ENCODE data around the gene HNRNPA0.

Gene HNRNPA0

GRCh38 chr5:137714946-137715345, 39.2 kb downstream of the HNRNPA0 start:
- Histone ChIP-seq H3K27me3 (ENCODE audit: low read length) (no peaks in the 10 kb centered on the region), H3K9me3 (ENCODE audit: insufficient read depth, low read length) (no peaks in the 10 kb centered on the region), H4K20me1 (ENCODE audit: low read depth, low read length) (no peaks in the 10 kb centered on the region), H3K9ac (ENCODE audit: low read length) (no peak overlapping the region), H3F3A (ENCODE audit: insufficient read depth) (no peaks in the 10 kb centered on the region), H3K36me3 (ENCODE audit: low read length) (no peaks in the 10 kb centered on the region), H3K4me2 (ENCODE audit: low read depth, low read length, poor library complexity, severe bottlenecking) (no peak overlapping the region), H3K9me2 (replicated peaks; ENCODE audit: insufficient read depth, low read length) (no peaks in the 10 kb centered on the region), H3K4me3 (ENCODE audit: insufficient read depth, low read length, poor library complexity, severe bottlenecking) (no peak overlapping the region), H3K27ac (ENCODE audit: low read depth, low read length) (no peak overlapping the region), H3K79me2 (ENCODE audit: insufficient read depth, low read length) (no peaks in the 10 kb centered on the region), H2AFZ (ENCODE audit: low read depth, low read length, severe bottlenecking) (no peak overlapping the region)
- TF ChIP-seq EZH2phosphoT487 (conservative IDR thresholded peaks at IDR 0.05; ENCODE audit: low read length) (no peak), CTCF (IDR thresholded peaks at IDR 0.05; ENCODE audit: insufficient read depth, low read length, poor library complexity, severe bottlenecking) (no peak)

- Histone ChIP-seq H3K4me3 (ENCODE audit: insufficient read depth, low read length, poor library complexity, severe bottlenecking) (no peak overlapping the region), H3K27ac (ENCODE audit: low read depth, low read length) (no peak overlapping the region), H3F3A (ENCODE audit: insufficient read depth) (no peaks in the 10 kb centered on the region), H2AFZ (ENCODE audit: low read depth, low read length, severe bottlenecking) (no peak overlapping the region), H3K4me2 (ENCODE audit: low read depth, low read length, poor library complexity, severe bottlenecking) (no peak overlapping the region), H4K20me1 (ENCODE audit: low read depth, low read length) (no peaks in the 10 kb centered on the region), H3K9ac (ENCODE audit: low read length) (no peak overlapping the region), H3K9me2 (replicated peaks; ENCODE audit: insufficient read depth, low read length) (no peaks in the 10 kb centered on the region), H3K27me3 (ENCODE audit: low read length) (no peaks in the 10 kb centered on the region), H3K9me3 (ENCODE audit: insufficient read depth, low read length) (no peaks in the 10 kb centered on the region), H3K36me3 (ENCODE audit: low read length) (no peaks in the 10 kb centered on the region), H3K79me2 (ENCODE audit: insufficient read depth, low read length) (no peaks in the 10 kb centered on the region)
- no peak for TF ChIP-seq EZH2phosphoT487 (conservative IDR thresholded peaks at IDR 0.05; ENCODE audit: low read length)
- no peak for TF ChIP-seq CTCF (IDR thresholded peaks at IDR 0.05; ENCODE audit: insufficient read depth, low read length, poor library complexity, severe bottlenecking)
These were observed 39.7 kb downstream of the HNRNPA0 start for GRCh38 chr5:137714494-137714893.

GRCh38 chr5:137712139-137712667, 42.0 kb downstream of the HNRNPA0 start:
- H3K9me3 ChIP-seq (ENCODE audit: insufficient read depth, low read length): no peaks in the 10 kb centered on the region
- no peaks in the 10 kb centered on the region for H3F3A ChIP-seq (ENCODE audit: insufficient read depth)
- no peaks in the 10 kb centered on the region for H3K27me3 ChIP-seq (ENCODE audit: low read length)
- H3K9me2 ChIP-seq (replicated peaks; ENCODE audit: insufficient read depth, low read length): no peaks in the 10 kb centered on the region
- no peaks in the 10 kb centered on the region for H3K79me2 ChIP-seq (ENCODE audit: insufficient read depth, low read length)
- no peak overlapping the region for H3K27ac ChIP-seq (ENCODE audit: low read depth, low read length)
- TF ChIP-seq CTCF (IDR thresholded peaks at IDR 0.05; ENCODE audit: insufficient read depth, low read length, poor library complexity, severe bottlenecking) (no peak), EZH2phosphoT487 (conservative IDR thresholded peaks at IDR 0.05; ENCODE audit: low read length) (no peak)
- no peaks in the 10 kb centered on the region for H3K36me3 ChIP-seq (ENCODE audit: low read length)
- no peak overlapping the region for H3K9ac ChIP-seq (ENCODE audit: low read length)
- no peak overlapping the region for H3K4me3 ChIP-seq (ENCODE audit: insufficient read depth, low read length, poor library complexity, severe bottlenecking)
- no peaks in the 10 kb centered on the region for H4K20me1 ChIP-seq (ENCODE audit: low read depth, low read length)
- no peak overlapping the region for H3K4me2 ChIP-seq (ENCODE audit: low read depth, low read length, poor library complexity, severe bottlenecking)
- H2AFZ ChIP-seq (ENCODE audit: low read depth, low read length, severe bottlenecking): no peak overlapping the region
